Smooth muscle cell (in vitro differentiated cells): Measurements from ENCODE around the gene STK32C. TPM values are rescaled to one million over a fixed set of nuclear protein-coding genes. Genes with fewer than 3 reads are reported as not detected.

Experiments
- DNase-seq: peaks from one replicate; lab custom pipeline; 2025; ENCODE audit not compliant: unreplicated experiment; lab: John Stamatoyannopoulos, UW
- H2AFZ ChIP-seq: fragments of 200-600 bp; sonication (generic); 2 replicates; pipeline ENCODE4 v1.6.0; 2016; ENCODE audit warnings: antibody characterized with exemption, low read depth, mild to moderate bottlenecking
- H3F3A ChIP-seq: fragments of 200-600 bp; sonication (generic); 2 replicates; pipeline ENCODE4 v1.6.0; 2017; ENCODE audit warnings: antibody characterized with exemption, low read depth
- H3K27ac ChIP-seq: fragments of 200-600 bp; sonication (generic); 2 replicates; pipeline ENCODE4 v1.5.1; 2016; ENCODE audit warnings: low read depth, mild to moderate bottlenecking
- H3K27me3 ChIP-seq: fragments of 200-600 bp; sonication (generic); 2 replicates; pipeline ENCODE4 v1.6.1; 2016; ENCODE audit warnings: low read depth, mild to moderate bottlenecking
- H3K36me3 ChIP-seq: fragments of 200-600 bp; sonication (generic); 2 replicates; pipeline ENCODE4 v1.5.1; 2016; ENCODE audit warnings: low read depth
- H3K4me1 ChIP-seq: fragments of 200-600 bp; sonication (generic); 2 replicates; pipeline ENCODE4 v1.5.1; 2016; ENCODE audit warnings: low read depth
- H3K4me2 ChIP-seq: fragments of 200-600 bp; sonication (generic); 2 replicates; pipeline ENCODE4 v1.6.0; 2016; ENCODE audit warnings: mild to moderate bottlenecking
- H3K4me3 ChIP-seq: fragments of 200-600 bp; sonication (generic); 2 replicates; pipeline ENCODE4 v1.5.1; 2016; ENCODE audit warnings: mild to moderate bottlenecking
- H3K79me2 ChIP-seq: fragments of 200-600 bp; sonication (generic); 2 replicates; pipeline ENCODE4 v1.6.0; 2016; ENCODE audit warnings: low read depth, mild to moderate bottlenecking
- H3K9ac ChIP-seq: fragments of 200-600 bp; sonication (generic); 2 replicates; pipeline ENCODE4 v1.6.0; 2016; ENCODE audit warnings: low read depth
- H3K9me3 ChIP-seq: fragments of 200-600 bp; sonication (generic); replicated peaks from 2 replicates; pipeline ENCODE4 v1.5.1; 2016; ENCODE audit warnings: low read depth
- H4K20me1 ChIP-seq: fragments of 200-600 bp; sonication (generic); 2 replicates; pipeline ENCODE4 v1.6.0; 2016; ENCODE audit warnings: low read depth
- CTCF ChIP-seq: fragments of 200-600 bp; sonication (generic); IDR thresholded peaks from 2 replicates; pipeline ENCODE4 v1.5.1; 2017; ENCODE audit warnings: borderline replicate concordance, mild to moderate bottlenecking, antibody characterized with exemption; ENCODE audit not compliant: insufficient read depth, poor library complexity, severe bottlenecking
- WGBS: methylation state at CpG from one replicate; pipeline ENCODE4 v1.1.7; 2016; ENCODE audit warnings: low lambda C conversion rate; 5-methylcytosine and 5-hydroxymethylcytosine counted together
- polyA plus RNA-seq: library from polyadenylated mRNA; unstranded; fragments of >200 nt; fragmentation: Nextera tagmentation; extraction: Ambion mirVana; gene quantifications from 2 replicates; pipeline ENCODE4 v1.2.1, GENCODE V29; 2016
- total RNA-seq: library from RNA; depleted of rRNA; stranded (reverse); fragments of >200 nt; gene quantifications from 2 replicates; pipeline ENCODE4 v1.2.3, GENCODE V29; 2014

The STK32C gene
- total and polyA plus RNA-seq, 2 experiments from 2014 or later: 2.3 to 13.2 TPM

GRCh38 chr10:132336919-132337407 is 29.2 kb upstream of the STK32C start:
- no peaks in the 10 kb centered on the region for H3K36me3 ChIP-seq
- H3K9me3 ChIP-seq: no peaks in the 10 kb centered on the region
- H4K20me1 ChIP-seq: no peaks in the 10 kb centered on the region
- 81% methylated on average over 19 of the region's 19 CpGs for WGBS
- no peaks in the 10 kb centered on the region for H3K27me3 ChIP-seq
- no peak overlapping the region for H3K4me3 ChIP-seq
- peaks cover 10% of the 10 kb centered on the region for H3K4me1 ChIP-seq
- H3K9ac ChIP-seq: no peak overlapping the region
- H3F3A ChIP-seq: no peaks in the 10 kb centered on the region
- no peak overlapping the region for H3K27ac ChIP-seq
- no peak overlapping the region for H2AFZ ChIP-seq
- peak overlapping the region; percentile 29 for H3K4me2 ChIP-seq
- H3K79me2 ChIP-seq: no peaks in the 10 kb centered on the region
- TF ChIP-seq CTCF: no peak
- DNase-seq: no peak

GRCh38 chr10:132336064-132336746 is 28.5 kb upstream of the STK32C start:
- H3K4me1 ChIP-seq: peaks cover 10% of the 10 kb centered on the region
- no peak overlapping the region for H3K9ac ChIP-seq
- no peaks in the 10 kb centered on the region for H4K20me1 ChIP-seq
- H3K4me2 ChIP-seq: no peak overlapping the region
- no peak overlapping the region for H3K27ac ChIP-seq
- no peaks in the 10 kb centered on the region for H3K27me3 ChIP-seq
- no peak overlapping the region for H3K4me3 ChIP-seq
- H3F3A ChIP-seq: no peaks in the 10 kb centered on the region
- 43% methylated on average over 11 of the region's 11 CpGs for WGBS
- no peak for TF ChIP-seq CTCF
- H3K9me3 ChIP-seq: no peaks in the 10 kb centered on the region
- H3K36me3 ChIP-seq: no peaks in the 10 kb centered on the region
- H2AFZ ChIP-seq: no peak overlapping the region
- H3K79me2 ChIP-seq: peaks cover 4% of the 10 kb centered on the region
- no peak for DNase-seq

- no peaks in the 10 kb centered on the region for H4K20me1 ChIP-seq
- peaks cover 12% of the 10 kb centered on the region for H3K4me1 ChIP-seq
- H3K9me3 ChIP-seq: no peaks in the 10 kb centered on the region
- H3K27me3 ChIP-seq: no peaks in the 10 kb centered on the region
- no peaks in the 10 kb centered on the region for H3K36me3 ChIP-seq
- H3K79me2 ChIP-seq: peaks cover 12% of the 10 kb centered on the region
- H3K27ac ChIP-seq: no peak overlapping the region
- no peak for TF ChIP-seq CTCF
- DNase-seq: no peak
- H3K4me2 ChIP-seq: no peak overlapping the region
- H2AFZ ChIP-seq: no peak overlapping the region
- no peaks in the 10 kb centered on the region for H3F3A ChIP-seq
- no peak overlapping the region for H3K4me3 ChIP-seq
- 74% methylated on average over 14 of the region's 14 CpGs for WGBS
- H3K9ac ChIP-seq: no peak overlapping the region
Measured at GRCh38 chr10:132335189-132336063, 27.7 kb upstream of the STK32C start.
